ENCODE measurements around the gene MPDZ. TPM values are rescaled to one million over a fixed set of nuclear protein-coding genes. Genes with fewer than 3 reads are reported as not detected.

MPDZ gene, protein sequence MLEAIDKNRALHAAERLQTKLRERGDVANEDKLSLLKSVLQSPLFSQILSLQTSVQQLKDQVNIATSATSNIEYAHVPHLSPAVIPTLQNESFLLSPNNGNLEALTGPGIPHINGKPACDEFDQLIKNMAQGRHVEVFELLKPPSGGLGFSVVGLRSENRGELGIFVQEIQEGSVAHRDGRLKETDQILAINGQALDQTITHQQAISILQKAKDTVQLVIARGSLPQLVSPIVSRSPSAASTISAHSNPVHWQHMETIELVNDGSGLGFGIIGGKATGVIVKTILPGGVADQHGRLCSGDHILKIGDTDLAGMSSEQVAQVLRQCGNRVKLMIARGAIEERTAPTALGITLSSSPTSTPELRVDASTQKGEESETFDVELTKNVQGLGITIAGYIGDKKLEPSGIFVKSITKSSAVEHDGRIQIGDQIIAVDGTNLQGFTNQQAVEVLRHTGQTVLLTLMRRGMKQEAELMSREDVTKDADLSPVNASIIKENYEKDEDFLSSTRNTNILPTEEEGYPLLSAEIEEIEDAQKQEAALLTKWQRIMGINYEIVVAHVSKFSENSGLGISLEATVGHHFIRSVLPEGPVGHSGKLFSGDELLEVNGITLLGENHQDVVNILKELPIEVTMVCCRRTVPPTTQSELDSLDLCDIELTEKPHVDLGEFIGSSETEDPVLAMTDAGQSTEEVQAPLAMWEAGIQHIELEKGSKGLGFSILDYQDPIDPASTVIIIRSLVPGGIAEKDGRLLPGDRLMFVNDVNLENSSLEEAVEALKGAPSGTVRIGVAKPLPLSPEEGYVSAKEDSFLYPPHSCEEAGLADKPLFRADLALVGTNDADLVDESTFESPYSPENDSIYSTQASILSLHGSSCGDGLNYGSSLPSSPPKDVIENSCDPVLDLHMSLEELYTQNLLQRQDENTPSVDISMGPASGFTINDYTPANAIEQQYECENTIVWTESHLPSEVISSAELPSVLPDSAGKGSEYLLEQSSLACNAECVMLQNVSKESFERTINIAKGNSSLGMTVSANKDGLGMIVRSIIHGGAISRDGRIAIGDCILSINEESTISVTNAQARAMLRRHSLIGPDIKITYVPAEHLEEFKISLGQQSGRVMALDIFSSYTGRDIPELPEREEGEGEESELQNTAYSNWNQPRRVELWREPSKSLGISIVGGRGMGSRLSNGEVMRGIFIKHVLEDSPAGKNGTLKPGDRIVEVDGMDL (N-terminal part only)
- total RNA-seq (100 to 1,000 TPM in 2 of 10 donors, 10 to 100 TPM in 8; 59.0 to 100 (median 84.1) TPM), polyA plus RNA-seq (10 to 100 TPM; 28.0 to 32.6 TPM)
- long read RNA-seq, donor 1, full-length matches to known transcripts = 9 of 54 reads
- long read RNA-seq, donor 1, partial matches to known transcripts = 19 of 54 reads
- long read RNA-seq, donor 1, other reads (novel, unspliced or antisense) = 26 of 54 reads
- long read RNA-seq, donor 2, full-length matches to known transcripts = 6 of 81 reads
- long read RNA-seq, donor 2, partial matches to known transcripts = 28 of 81 reads
- long read RNA-seq, donor 2, other reads (novel, unspliced or antisense) = 47 of 81 reads
- long read RNA-seq, donor 3, full-length matches to known transcripts = 2 of 70 reads
- long read RNA-seq, donor 3, partial matches to known transcripts = 50 of 70 reads
- long read RNA-seq, donor 3, other reads (novel, unspliced or antisense) = 18 of 70 reads

DNA sequence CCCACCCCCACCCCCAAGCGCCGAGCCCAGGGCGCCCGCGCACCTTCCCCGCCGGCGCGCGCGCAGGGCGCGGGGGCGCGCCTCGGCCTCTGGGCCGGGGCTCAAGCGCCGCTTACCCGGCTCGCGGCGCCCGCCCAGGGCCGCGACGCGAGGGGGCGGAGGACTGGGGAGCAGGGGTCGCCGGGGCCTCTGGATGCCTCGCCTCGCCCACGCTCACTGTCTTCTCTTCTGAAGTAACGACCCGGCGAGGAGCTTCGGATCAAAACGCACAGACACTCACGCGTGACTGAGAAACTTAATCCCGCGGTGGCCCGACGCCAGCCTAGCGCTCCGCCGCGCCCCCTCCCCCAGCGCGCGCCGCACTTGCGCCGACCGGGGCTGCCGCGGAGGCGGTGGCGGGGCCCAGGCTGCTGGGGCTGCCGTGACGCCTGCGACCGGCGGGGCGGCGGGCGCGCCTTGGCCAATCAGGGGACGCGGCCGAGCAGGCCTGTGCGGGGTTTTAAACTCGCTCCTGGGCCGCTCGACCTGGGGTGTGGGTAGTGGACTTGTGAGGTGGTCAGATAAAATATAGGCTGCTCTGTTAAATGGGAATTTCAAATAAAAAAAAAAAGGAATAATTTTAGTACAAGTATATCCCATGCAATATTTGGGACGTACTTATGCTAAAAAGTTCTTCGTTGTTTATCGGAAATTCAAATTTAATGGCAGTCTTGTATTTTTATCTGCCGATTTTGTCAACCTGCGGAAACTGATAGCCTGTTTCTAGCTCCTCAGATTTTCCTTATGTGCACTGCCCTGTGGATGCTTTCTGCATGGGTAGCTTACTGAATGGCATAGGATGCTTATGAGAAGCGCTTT lies at the start of gene MPDZ:
TSS of gene MPDZ (minus strand) at position 409 of the 858 bp plus-strand sequence. CDS start 29,377 bp downstream, outside the sequence.
- peak within 1 kb of the TSS; percentile 59 to 88 (median 84) for H3K4me3 ChIP-seq
- WGBS, 2 donors = 4 to 6% methylated on average over 63 to 76 of the region's 82 CpGs
- H3K4me1 ChIP-seq = peaks cover 9 to 46% (median 30%) of the 10 kb centered on the region in 9 donors
- ATAC-seq (peak; percentile 73 to 92 (median 83)), DNase-seq (peak; percentile 56 to 73)
- intact Hi-C loops (cut with DNase I) = loop anchor here in 1 of 10 donors (10.0 kb wide), 1 partner anchor 55 kb away; no protein-coding TSS in a partner anchor
- TF ChIP-seq, protein P1, sequence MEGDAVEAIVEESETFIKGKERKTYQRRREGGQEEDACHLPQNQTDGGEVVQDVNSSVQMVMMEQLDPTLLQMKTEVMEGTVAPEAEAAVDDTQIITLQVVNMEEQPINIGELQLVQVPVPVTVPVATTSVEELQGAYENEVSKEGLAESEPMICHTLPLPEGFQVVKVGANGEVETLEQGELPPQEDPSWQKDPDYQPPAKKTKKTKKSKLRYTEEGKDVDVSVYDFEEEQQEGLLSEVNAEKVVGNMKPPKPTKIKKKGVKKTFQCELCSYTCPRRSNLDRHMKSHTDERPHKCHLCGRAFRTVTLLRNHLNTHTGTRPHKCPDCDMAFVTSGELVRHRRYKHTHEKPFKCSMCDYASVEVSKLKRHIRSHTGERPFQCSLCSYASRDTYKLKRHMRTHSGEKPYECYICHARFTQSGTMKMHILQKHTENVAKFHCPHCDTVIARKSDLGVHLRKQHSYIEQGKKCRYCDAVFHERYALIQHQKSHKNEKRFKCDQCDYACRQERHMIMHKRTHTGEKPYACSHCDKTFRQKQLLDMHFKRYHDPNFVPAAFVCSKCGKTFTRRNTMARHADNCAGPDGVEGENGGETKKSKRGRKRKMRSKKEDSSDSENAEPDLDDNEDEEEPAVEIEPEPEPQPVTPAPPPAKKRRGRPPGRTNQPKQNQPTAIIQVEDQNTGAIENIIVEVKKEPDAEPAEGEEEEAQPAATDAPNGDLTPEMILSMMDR (IDR thresholded peaks at IDR 0.05) = peak in 1 of 9 donors; percentile 19
- peaks cover 0 to 23% (median 0%) of the 10 kb centered on the region in 7 donors for H3K27me3 ChIP-seq
- peak within 1 kb of the TSS; percentile 88 to 99 (median 97) for H3K27ac ChIP-seq
- no peaks in the 10 kb centered on the region for H3K9me3 ChIP-seq
- no peaks in the 10 kb centered on the region for H3K36me3 ChIP-seq

- TF ChIP-seq, protein P1 (IDR thresholded peaks at IDR 0.05) = no peak
- DNase-seq (no peak), ATAC-seq (peak in 2 of 8 donors; percentile 57 to 78)
- Histone ChIP-seq H3K4me3 (no peak overlapping the region), H3K27ac (no peak overlapping the region), H3K9me3 (no peaks in the 10 kb centered on the region), H3K27me3 (no peaks in the 10 kb centered on the region), H3K4me1 (peaks cover 0 to 12% (median under 1%) of the 10 kb centered on the region in 9 donors), H3K36me3 (no peaks in the 10 kb centered on the region)
- WGBS, 2 donors = 94% methylated on average over 1 of the region's 1 CpG
- intact Hi-C loops (cut with DNase I) = no loop called here
These were observed 45.5 kb upstream of the MPDZ start for GRCh38 chr9:13324988-13325387.

DNA sequence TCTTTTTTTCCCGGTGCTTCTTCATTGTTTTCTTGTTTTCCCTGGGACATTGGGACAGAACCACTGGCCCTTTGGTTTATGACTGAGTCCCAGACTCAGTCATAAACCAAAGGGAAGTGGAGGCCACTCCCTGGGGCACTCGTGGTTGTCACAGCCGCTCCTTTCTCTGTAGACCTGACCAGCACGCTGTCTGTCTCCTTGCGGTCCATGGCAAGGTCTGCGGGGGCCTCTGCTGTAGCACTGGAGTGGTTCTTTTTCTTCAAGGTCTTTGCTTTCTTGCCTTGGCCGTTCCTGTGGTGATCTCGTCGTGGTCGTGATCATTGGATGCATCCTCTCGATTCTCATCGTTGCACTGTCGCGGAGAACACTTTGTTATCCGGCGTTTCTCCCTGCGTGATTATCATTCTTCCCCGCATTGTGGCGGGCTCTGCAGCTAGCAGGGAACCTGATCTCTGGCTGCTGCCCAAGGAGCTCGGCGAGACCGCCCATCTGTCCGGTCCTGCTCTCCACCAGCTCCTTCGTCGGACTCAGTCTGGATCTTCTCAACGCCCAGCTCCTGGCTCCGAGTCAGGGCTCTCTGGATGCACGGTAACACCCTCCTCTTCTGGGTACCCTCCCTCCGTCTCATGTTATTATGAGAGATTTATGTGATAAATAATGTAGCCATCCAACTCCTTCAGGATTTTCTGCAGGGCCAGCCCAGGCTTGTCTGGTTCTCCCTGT lies 43.5 kb upstream of the MPDZ start:
- ATAC-seq (no peak), DNase-seq (no peak)
- 86 to 91% methylated on average over 29 of the region's 29 CpGs for WGBS, 2 donors
- H3K27me3 ChIP-seq = no peaks in the 10 kb centered on the region
- H3K4me3 ChIP-seq = no peak overlapping the region
- H3K4me1 ChIP-seq = peaks cover 0 to 9% (median 0%) of the 10 kb centered on the region in 9 donors
- no peaks in the 10 kb centered on the region for H3K36me3 ChIP-seq
- intact Hi-C loops (cut with DNase I) = no loop called here
- H3K9me3 ChIP-seq = peaks cover 0 to 14% (median 3%) of the 10 kb centered on the region in 11 donors
- TF ChIP-seq, protein P1 (IDR thresholded peaks at IDR 0.05) = no peak
- no peak overlapping the region for H3K27ac ChIP-seq
